Hematopoietic multipotent progenitor cell (in vitro differentiated cells): Measurements from ENCODE around the gene NUP133. TPM values are rescaled to one million over a fixed set of nuclear protein-coding genes. Genes with fewer than 3 reads are reported as not detected.
"Not testable (repeated sequence)": the region's sequence is repeated elsewhere in the genome, so short reads cannot be mapped to it uniquely, and the experiment has no call there.

ENCODE experiments used
- DNase-seq, 3 donors: peaks; one replicate each; pipeline ENCODE4 v3.0.0-alpha.2; 2011 to 2015; ENCODE audit warnings: low read depth in 2 of 3, low spot score in 2 of 3
- total RNA-seq: library from RNA; depleted of rRNA; stranded (reverse); fragments of >200 nt; gene quantifications from one replicate; pipeline ENCODE4 v1.2.3, GENCODE V29; 2012

The NUP133 gene
- total RNA-seq, 1 donor, result 37.2 TPM

GRCh38 chr1:229511201-229511600 is 3.1 kb upstream of the NUP133 start:
- peak in 1 of 3 donors; percentile 17 for DNase-seq

GRCh38 chr1:229509576-229509975 is 1.4 kb upstream of the NUP133 start:
- DNase-seq, result no peak

GRCh38 chr1:229508823-229509337 is 739 bp upstream of the NUP133 start:
- DNase-seq, result peak in 1 of 3 donors; percentile 3

- no peak for DNase-seq
Observed at GRCh38 chr1:229507502-229507901, 639 bp downstream of the NUP133 start.

- DNase-seq, result no peak
Observed at GRCh38 chr1:229506633-229507032, 1.5 kb downstream of the NUP133 start.

GRCh38 chr1:229495782-229496181 is 12.4 kb downstream of the NUP133 start:
- no peak for DNase-seq

- DNase-seq, result no peak
Observed at GRCh38 chr1:229487181-229487580, 21.0 kb downstream of the NUP133 start.

GRCh38 chr1:229485318-229485717 is 22.8 kb downstream of the NUP133 start:
- DNase-seq, result no peak

GRCh38 chr1:229482511-229482910 is 25.6 kb downstream of the NUP133 start:
- DNase-seq, result no peak

- DNase-seq, result no peak
Observed at GRCh38 chr1:229480495-229480894, 27.6 kb downstream of the NUP133 start.

- no peak for DNase-seq
Observed at GRCh38 chr1:229479660-229480399, 28.3 kb downstream of the NUP133 start.

GRCh38 chr1:229478852-229479251 is 29.3 kb downstream of the NUP133 start:
- no peak for DNase-seq

GRCh38 chr1:229475859-229476258 is 32.3 kb downstream of the NUP133 start:
- DNase-seq, result not testable (repeated sequence)

GRCh38 chr1:229474509-229474908 is 33.6 kb downstream of the NUP133 start:
- no peak for DNase-seq

- DNase-seq, result no peak
Observed at GRCh38 chr1:229471175-229471574, 37.0 kb downstream of the NUP133 start.

GRCh38 chr1:229470406-229471043 is 37.6 kb downstream of the NUP133 start:
- DNase-seq, result no peak

GRCh38 chr1:229466887-229467286 is 41.3 kb downstream of the NUP133 start:
- no peak for DNase-seq

GRCh38 chr1:229464672-229465071 is 43.5 kb downstream of the NUP133 start:
- no peak for DNase-seq

GRCh38 chr1:229461032-229461668 is 47.0 kb downstream of the NUP133 start:
- no peak for DNase-seq

GRCh38 chr1:229459815-229460214 is 48.3 kb downstream of the NUP133 start:
- DNase-seq, result no peak

GRCh38 chr1:229457436-229457835 is 50.7 kb downstream of the NUP133 start:
- DNase-seq, result no peak

GRCh38 chr1:229456016-229456415 is 52.1 kb downstream of the NUP133 start:
- no peak for DNase-seq
